HG03175 (cell line): Measurements from ENCODE around the gene EEF1A2.

ENCODE experiments used
- ATAC-seq: cut with Tn5 transposase; IDR thresholded peaks from one replicate; pipeline ENCODE4 v1.9.1; 2021; ENCODE audit warnings: mild to moderate bottlenecking, moderate library complexity; ENCODE audit not compliant: unreplicated experiment

Gene EEF1A2

GRCh38 chr20:63500902-63501817, 2.3 kb upstream of the EEF1A2 start:
- no peak for ATAC-seq

DNA sequence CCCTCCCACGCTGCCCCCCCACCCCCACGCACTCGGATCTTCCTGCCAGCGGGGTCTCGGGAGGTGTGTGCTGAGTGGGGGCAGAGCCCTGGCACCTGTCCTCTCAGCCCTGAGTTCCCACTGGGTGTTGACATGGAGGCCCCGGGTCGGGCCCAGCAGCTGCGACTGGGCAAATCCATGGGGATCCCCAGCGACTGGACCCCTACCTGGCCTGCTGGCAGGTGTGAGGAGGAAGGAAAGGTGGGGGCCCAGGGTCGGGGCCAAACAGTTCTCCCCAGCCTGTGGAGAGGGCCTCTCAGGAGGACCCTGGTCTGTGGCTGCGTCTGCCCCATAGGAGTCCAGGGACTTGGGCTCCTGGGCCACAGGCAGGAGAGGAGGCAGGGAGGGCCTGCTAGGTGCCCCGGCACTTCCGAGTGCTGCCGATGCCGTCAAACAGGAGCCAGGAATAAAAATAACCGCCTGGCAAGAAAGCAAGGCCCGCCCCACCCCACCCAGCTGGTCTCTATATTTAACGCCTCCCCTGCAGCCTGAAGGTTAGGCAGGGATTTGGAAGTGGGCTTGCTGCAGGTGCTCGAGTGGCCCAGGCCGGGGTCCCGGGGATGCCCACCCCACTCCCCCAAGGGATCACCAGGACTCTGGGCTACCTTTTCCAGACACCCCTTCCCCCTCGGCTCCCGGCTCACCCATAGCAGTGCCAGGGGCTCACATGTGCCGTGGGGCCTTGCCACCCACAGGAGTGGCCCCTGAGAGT, 1.4 kb upstream of the EEF1A2 start:
- ATAC-seq, result no peak

- ATAC-seq, result no peak
Measured at GRCh38 chr20:63499338-63499969, 571 bp upstream of the EEF1A2 start.

- no peak for ATAC-seq
Measured at GRCh38 chr20:63497946-63498935, 642 bp downstream of the EEF1A2 start.

DNA sequence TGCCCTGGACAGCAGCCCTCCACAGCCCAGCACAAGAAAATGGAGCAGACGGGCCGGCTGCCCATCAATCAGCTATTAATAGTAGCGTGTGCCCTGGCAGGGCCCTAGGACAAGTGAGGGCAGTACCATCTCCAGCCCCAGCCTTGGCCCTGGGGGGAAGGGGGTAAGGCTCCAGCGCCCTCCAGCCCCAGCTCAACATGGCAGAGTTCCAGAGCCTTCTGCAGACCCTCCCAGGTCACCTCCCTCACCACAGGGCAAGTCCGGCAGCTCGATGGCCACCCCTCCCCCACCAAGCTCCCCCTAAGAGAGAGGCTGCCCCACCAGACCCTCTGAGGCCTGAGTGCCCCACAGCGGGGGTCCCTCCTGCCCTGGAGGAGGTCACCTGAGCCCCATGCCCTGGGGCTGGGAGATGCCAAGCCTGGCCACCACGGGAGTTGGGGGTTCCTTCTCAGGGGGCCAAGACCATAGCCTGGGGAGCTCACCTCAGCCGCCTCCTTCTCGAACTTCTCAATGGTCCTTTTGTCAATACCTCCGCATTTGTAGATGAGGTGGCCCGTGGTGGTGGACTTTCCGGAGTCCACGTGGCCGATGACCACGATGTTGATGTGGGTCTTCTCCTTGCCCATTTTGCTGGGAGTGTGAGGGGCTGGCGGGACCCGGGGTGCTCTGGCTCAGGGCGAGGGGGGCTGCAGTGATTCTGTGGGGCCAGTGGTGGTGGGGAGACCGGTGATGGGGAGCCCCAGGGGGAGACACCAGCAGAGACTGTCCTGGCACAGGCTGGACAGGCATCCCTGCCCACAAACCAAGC, 1.5 kb downstream of the EEF1A2 start:
- ATAC-seq, result no peak

GRCh38 chr20:63496596-63497120, 2.2 kb downstream of the EEF1A2 start:
- no peak for ATAC-seq

DNA sequence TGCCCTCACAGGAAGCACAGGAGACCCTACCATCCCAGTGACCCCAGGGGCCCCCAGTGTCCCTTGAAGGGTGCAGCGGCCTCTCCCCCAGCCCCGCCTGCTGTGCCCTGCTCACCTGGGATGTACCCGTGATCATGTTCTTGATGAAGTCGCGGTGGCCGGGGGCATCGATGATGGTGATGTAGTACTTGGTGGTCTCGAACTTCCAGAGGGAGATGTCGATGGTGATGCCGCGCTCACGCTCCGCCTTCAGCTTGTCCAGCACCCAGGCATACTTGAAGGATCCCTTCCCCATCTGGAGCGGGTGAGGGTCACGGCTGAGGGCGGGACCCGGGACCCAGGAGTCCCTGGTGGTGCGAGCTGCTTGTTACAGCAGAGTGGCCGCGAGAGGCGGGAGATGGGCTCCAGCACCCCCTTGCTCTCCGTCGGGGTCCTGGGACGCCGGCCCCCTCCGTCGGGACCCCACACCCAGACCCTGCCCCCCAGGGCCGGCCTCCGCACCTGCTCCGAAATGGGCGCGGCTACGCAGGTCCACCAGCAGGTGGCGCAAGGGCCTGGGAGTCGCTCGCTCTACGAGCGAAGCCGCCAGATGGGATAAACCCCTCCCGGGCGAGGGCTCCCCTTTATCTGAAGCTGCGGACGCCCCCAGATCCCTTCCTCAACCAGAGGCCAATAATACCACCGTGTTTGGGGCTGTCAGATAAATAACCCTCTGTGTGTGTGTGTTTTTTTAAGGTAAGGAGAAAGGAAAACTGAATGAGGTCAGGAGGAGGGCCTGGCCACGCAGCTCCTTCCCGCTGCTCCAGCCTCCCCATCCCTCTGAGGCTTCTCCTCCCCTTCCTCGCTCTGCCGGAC, 2.9 kb downstream of the EEF1A2 start:
- no peak for ATAC-seq

DNA sequence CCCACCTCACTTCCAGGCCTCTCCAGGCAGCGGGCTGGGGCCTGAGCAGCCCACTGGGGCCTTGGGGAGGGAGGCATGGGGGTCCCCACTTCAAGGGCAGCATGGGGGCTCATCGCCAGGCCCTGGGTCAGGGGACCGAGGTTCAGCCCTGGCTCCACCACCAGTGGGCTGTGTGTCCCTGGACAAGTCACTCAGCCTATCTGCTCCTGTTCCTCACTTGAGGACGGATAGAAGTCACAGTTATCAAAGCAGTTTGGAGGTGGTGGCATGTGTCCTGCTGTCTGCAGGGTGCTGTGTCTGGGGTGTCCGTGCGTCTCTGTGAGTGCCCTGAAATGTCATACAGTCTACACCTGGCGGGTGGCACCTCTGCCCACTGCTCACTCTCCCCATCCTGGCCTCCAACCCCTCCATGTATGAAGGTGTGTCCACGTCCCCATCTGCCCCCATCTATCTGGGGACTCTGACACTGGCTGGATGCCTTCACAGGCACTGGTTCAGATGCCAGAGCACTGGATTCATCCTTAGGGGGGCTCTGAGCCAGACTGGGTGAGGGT, 3.6 kb downstream of the EEF1A2 start:
- ATAC-seq, result no peak

DNA sequence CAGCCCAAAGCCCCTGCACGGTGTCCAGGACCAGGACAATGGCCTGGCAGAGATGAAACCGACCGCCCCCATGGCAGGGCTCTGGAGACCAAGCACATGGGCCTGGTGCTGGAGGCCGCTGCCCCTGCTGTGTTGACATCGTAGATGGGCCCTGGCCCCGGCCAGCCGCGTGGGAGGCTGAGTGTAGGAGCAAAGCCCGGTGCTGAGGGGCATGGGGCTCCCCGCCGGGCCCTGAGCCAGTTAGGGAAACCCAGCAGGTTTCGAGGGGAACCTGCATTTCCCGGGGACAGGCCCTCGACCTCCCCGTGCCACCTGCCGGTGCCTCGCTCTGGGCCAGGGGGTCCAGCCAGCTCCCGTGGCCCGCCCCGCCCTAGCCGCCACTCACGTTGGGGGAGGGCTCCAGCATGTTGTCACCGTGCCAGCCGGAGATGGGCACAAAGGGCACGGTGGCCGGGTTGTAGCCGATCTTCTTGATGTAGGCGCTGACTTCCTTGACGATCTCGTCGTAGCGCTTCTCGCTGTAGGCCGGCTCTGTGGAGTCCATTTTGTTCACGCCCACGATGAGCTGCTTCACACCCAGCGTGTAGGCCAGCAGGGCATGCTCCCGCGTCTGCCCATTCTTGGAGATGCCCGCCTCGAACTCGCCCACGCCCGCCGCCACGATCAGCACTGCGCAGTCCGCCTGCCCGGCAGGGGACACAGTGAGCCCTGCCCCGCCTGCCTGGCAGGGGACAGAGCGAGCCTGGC, 4.3 kb downstream of the EEF1A2 start:
- ATAC-seq, result no peak

- ATAC-seq, result no peak
Measured at GRCh38 chr20:63494084-63494419, 4.8 kb downstream of the EEF1A2 start.

DNA sequence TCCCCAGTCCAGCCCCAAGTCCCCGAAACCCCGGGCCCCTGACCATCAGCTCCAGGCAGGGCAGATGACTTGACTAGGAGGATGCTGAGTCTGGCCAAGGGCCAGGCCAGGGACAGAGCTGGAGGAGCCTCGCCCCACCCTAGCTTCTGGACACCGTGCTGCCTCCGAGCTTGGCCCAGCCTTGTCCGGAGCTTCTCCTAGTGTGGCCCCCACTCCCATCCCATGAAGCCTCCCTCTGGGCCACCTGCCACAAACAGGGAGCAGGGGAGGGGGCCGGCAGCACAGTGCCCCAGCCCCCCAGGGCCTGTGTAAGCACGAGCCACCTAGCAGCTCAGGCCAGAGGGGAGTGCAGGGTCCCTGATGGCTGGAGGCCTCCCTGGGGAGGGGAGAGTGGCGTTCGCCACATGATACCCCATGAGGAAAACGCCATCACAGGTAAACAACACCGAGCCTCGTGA, 5.3 kb downstream of the EEF1A2 start:
- no peak for ATAC-seq

DNA sequence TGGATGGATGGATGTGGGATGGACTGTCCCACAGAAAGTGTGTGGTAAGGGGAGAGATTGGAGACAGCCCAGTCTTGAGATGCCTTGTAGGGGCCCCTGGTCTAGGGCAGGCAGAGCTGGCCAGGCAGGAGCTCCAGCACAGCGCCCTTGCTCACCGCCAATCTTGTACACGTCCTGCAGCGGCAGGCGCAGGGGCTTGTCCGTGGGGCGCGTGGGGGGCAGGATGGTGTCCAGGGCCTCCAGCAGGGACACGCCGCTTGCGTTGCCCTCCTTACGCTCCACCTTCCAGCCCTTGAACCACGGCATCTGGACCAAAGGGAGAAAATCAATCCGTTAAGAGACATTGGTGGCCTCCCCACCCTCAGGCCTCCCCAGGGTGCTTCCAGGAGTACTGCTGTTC, 5.9 kb downstream of the EEF1A2 start:
- ATAC-seq, result no peak

- no peak for ATAC-seq
Measured at GRCh38 chr20:63492518-63492917, 6.4 kb downstream of the EEF1A2 start.

GRCh38 chr20:63491635-63492230, 7.2 kb downstream of the EEF1A2 start:
- ATAC-seq, result no peak

- ATAC-seq, result no peak
Measured at GRCh38 chr20:63491078-63491477, 7.8 kb downstream of the EEF1A2 start.

- no peak for ATAC-seq
Measured at GRCh38 chr20:63490416-63490815, 8.5 kb downstream of the EEF1A2 start.
